ENCODE results near the gene RGS7.

GRCh38 chr1:241086686-241087085 lies 270.3 kb downstream of the RGS7 start:
- no peak for TF ChIP-seq CTCF (IDR thresholded peaks at IDR 0.05; ENCODE audit: control extremely low read depth in 1 of 3, insufficient read depth in 1 of 3, low read depth in 1 of 3, low read length in 3 of 3)
- no peak for TF ChIP-seq EGR1 (IDR thresholded peaks at IDR 0.05; ENCODE audit: borderline replicate concordance, low read depth, low read length)
- no peak for TF ChIP-seq TEAD4 (IDR thresholded peaks at IDR 0.05; ENCODE audit: low read depth, low read length)
- TF ChIP-seq SP1 (IDR thresholded peaks at IDR 0.05; ENCODE audit: low read depth, low read length) = no peak
- TF ChIP-seq JUND (IDR thresholded peaks at IDR 0.05; ENCODE audit: low read length) = no peak
- no peak for TF ChIP-seq ATF3 (IDR thresholded peaks at IDR 0.05; ENCODE audit: insufficient read depth, low read depth, low read length)
- TF ChIP-seq POLR2A (IDR thresholded peaks at IDR 0.05; ENCODE audit: control extremely low read depth in 1 of 2, low read depth in 2 of 2, low read length in 2 of 2) = no peak
